Parathyroid adenoma (tissue), 2 donors: ENCODE data around the gene LY86.
"Not testable (repeated sequence)": the region's sequence is repeated elsewhere in the genome, so short reads cannot be mapped to it uniquely, and the experiment has no call there.

Experiments
- H2AFZ ChIP-seq: fragments of 300-600 bp; sonication (generic); one replicate; pipeline ENCODE4 v1.7.0; 2017; ENCODE audit warnings: antibody characterized with exemption, mild to moderate bottlenecking
- H3K27ac ChIP-seq: fragments of 300-600 bp; sonication (generic); one replicate; pipeline ENCODE4 v1.7.0; 2017
- H3K27me3 ChIP-seq: fragments of 300-600 bp; sonication (generic); one replicate; pipeline ENCODE4 v1.7.0; 2017; ENCODE audit warnings: low read length; ENCODE audit not compliant: control insufficient read depth, insufficient read depth
- H3K36me3 ChIP-seq: fragments of 300-600 bp; sonication (generic); one replicate; pipeline ENCODE4 v1.7.0; 2017; ENCODE audit warnings: low read length; ENCODE audit not compliant: control insufficient read depth, insufficient read depth
- H3K4me1 ChIP-seq: fragments of 300-600 bp; sonication (generic); one replicate; pipeline ENCODE4 v1.7.0; 2017; ENCODE audit warnings: control low read depth
- H3K4me2 ChIP-seq: fragments of 300-600 bp; sonication (generic); one replicate; pipeline ENCODE4 v1.7.0; 2017; ENCODE audit warnings: low read length
- H3K4me3 ChIP-seq: fragments of 300-600 bp; sonication (generic); one replicate; pipeline ENCODE4 v1.7.0; 2017; ENCODE audit warnings: low read depth, low read length
- H3K79me2 ChIP-seq: fragments of 300-600 bp; sonication (generic); one replicate; pipeline ENCODE4 v1.7.0; 2017; ENCODE audit warnings: control low read depth
- H3K9ac ChIP-seq: fragments of 300-600 bp; sonication (generic); one replicate; pipeline ENCODE4 v1.7.0; 2017; ENCODE audit warnings: mild to moderate bottlenecking
- H3K9me3 ChIP-seq: fragments of 300-600 bp; sonication (generic); one replicate; pipeline ENCODE4 v1.7.0; 2017; ENCODE audit warnings: low read length; ENCODE audit not compliant: control insufficient read depth
- CTCF ChIP-seq: fragments of 300-600 bp; sonication (generic); IDR thresholded peaks from one replicate; pipeline ENCODE4 v1.7.0; 2017; ENCODE audit warnings: antibody characterized with exemption, mild to moderate bottlenecking
- donor health status: primary hyperparathyroidism.

Gene LY86

GRCh38 chr6:6604566-6604965, 16.0 kb downstream of the LY86 start:
- Histone ChIP-seq H3K36me3 (no peaks in the 10 kb centered on the region), H3K27ac (no peak overlapping the region), H3K4me3 (no peak overlapping the region), H3K27me3 (no peaks in the 10 kb centered on the region), H3K79me2 (no peaks in the 10 kb centered on the region), H3K9ac (no peak overlapping the region), H3K4me2 (no peak overlapping the region), H2AFZ (no peak overlapping the region), H3K9me3 (no peaks in the 10 kb centered on the region), H3K4me1 (no peaks in the 10 kb centered on the region)
- no peak for TF ChIP-seq CTCF

- TF ChIP-seq CTCF, result no peak
- no peak overlapping the region for H3K4me2 ChIP-seq
Observed at GRCh38 chr6:6605873-6606272, 17.4 kb downstream of the LY86 start.

GRCh38 chr6:6606391-6607030, 18.0 kb downstream of the LY86 start:
- H3K4me3 ChIP-seq, H3K79me2 ChIP-seq, H3K9ac ChIP-seq, H3K27ac ChIP-seq, H3K36me3 ChIP-seq, H3K27me3 ChIP-seq, H2AFZ ChIP-seq, H3K9me3 ChIP-seq, H3K4me2 ChIP-seq, H3K4me1 ChIP-seq: not testable (repeated sequence)

More at GRCh38 chr6:6605873-6606272, 17.4 kb downstream of the LY86 start:
- Histone ChIP-seq H3K9me3 (no peaks in the 10 kb centered on the region), H3K4me3 (no peak overlapping the region), H3K27ac (no peak overlapping the region), H3K36me3 (no peaks in the 10 kb centered on the region), H3K27me3 (no peaks in the 10 kb centered on the region), H2AFZ (no peak overlapping the region), H3K79me2 (no peaks in the 10 kb centered on the region), H3K9ac (no peak overlapping the region), H3K4me1 (no peaks in the 10 kb centered on the region)

- H3K9me3 ChIP-seq, result no peaks in the 10 kb centered on the region
- H3K9ac ChIP-seq, result no peak overlapping the region
- no peak overlapping the region for H3K27ac ChIP-seq
- no peaks in the 10 kb centered on the region for H3K36me3 ChIP-seq
- no peak overlapping the region for H3K4me2 ChIP-seq
- no peaks in the 10 kb centered on the region for H3K79me2 ChIP-seq
- no peak for TF ChIP-seq CTCF
- no peak overlapping the region for H2AFZ ChIP-seq
- no peaks in the 10 kb centered on the region for H3K27me3 ChIP-seq
- no peaks in the 10 kb centered on the region for H3K4me1 ChIP-seq
- H3K4me3 ChIP-seq, result no peak overlapping the region
Observed at GRCh38 chr6:6609450-6609849, 20.9 kb downstream of the LY86 start.

GRCh38 chr6:6610031-6610591, 21.6 kb downstream of the LY86 start:
- Histone ChIP-seq H3K4me3 (no peak overlapping the region), H3K79me2 (no peaks in the 10 kb centered on the region), H2AFZ (no peak overlapping the region), H3K4me1 (no peaks in the 10 kb centered on the region), H3K4me2 (no peak overlapping the region), H3K27ac (no peak overlapping the region), H3K9me3 (no peaks in the 10 kb centered on the region), H3K27me3 (no peaks in the 10 kb centered on the region), H3K36me3 (no peaks in the 10 kb centered on the region), H3K9ac (no peak overlapping the region)
- no peak for TF ChIP-seq CTCF
